ENCODE measurements around the gene RASAL1.

GRCh38 chr12:113090740-113091139, 44.8 kb downstream of the RASAL1 start:
- TF ChIP-seq, protein P1, sequence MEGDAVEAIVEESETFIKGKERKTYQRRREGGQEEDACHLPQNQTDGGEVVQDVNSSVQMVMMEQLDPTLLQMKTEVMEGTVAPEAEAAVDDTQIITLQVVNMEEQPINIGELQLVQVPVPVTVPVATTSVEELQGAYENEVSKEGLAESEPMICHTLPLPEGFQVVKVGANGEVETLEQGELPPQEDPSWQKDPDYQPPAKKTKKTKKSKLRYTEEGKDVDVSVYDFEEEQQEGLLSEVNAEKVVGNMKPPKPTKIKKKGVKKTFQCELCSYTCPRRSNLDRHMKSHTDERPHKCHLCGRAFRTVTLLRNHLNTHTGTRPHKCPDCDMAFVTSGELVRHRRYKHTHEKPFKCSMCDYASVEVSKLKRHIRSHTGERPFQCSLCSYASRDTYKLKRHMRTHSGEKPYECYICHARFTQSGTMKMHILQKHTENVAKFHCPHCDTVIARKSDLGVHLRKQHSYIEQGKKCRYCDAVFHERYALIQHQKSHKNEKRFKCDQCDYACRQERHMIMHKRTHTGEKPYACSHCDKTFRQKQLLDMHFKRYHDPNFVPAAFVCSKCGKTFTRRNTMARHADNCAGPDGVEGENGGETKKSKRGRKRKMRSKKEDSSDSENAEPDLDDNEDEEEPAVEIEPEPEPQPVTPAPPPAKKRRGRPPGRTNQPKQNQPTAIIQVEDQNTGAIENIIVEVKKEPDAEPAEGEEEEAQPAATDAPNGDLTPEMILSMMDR (IDR thresholded peaks at IDR 0.05) = no peak
- TF ChIP-seq POLR2A (IDR thresholded peaks at IDR 0.05) = no peak

Data from Peyer's patch (tissue), 4 donors.